K562 treated with DMSO at 1 percent for 24 hours (cell line): ENCODE results near the gene PCGF1. TPM values are rescaled to one million over a fixed set of nuclear protein-coding genes. Genes with fewer than 3 reads are reported as not detected.

Experiments used
- total RNA-seq: library from RNA; unstranded; fragments of 300-600 nt; gene quantifications from 2 replicates; pipeline ENCODE4 v1.2.3, GENCODE V29; 2022; ENCODE audit warnings: low read depth; ENCODE audit not compliant: insufficient read depth

PCGF1 gene
- total RNA-seq: 21.4 and 28.6 TPM in 2 replicates

GRCh38 chr2:74507145-74507925, at the start of gene PCGF1:
PCGF1 (minus strand) TSS chr2:74507695; CDS start chr2:74507668, 27 bp downstream.

GRCh38 chr2:74553892-74554819, 46.7 kb upstream of the PCGF1 start, which contains the start of the genes DOK1 and LOXL3:
DOK1 (plus strand) TSS chr2:74554720; CDS start chr2:74554755, 35 bp downstream.
LOXL3 (minus strand) TSS chr2:74553942; CDS start chr2:74552634, 1,308 bp downstream.

GRCh38 chr2:74529357-74530238, 22.1 kb upstream of the PCGF1 start, which contains the start of the genes AUP1 and HTRA2:
AUP1 (minus strand) TSS chr2:74529706; CDS start chr2:74529629, 77 bp downstream.
HTRA2 (plus strand) TSS chr2:74529933; CDS start chr2:74530007, 74 bp downstream.

GRCh38 chr2:74525717-74526648, 18.5 kb upstream of the PCGF1 start, which contains the start of gene DQX1:
DQX1 (minus strand) TSS chr2:74526231; CDS start chr2:74525729, 502 bp downstream.

GRCh38 chr2:74514368-74515270, 7.1 kb upstream of the PCGF1 start, which contains the start of gene TLX2:
TLX2 (plus strand) TSS chr2:74514450; CDS start chr2:74514807, 357 bp downstream.

GRCh38 chr2:74499267-74499939, 8.1 kb downstream of the PCGF1 start, which contains the start of gene LBX2:
LBX2 (minus strand) TSS chr2:74499603; CDS start chr2:74499537, 66 bp downstream.

GRCh38 chr2:74482801-74483674, 24.5 kb downstream of the PCGF1 start, which contains the start of the genes CCDC142 and TTC31:
CCDC142 (minus strand) TSS chr2:74482998; CDS start chr2:74482837, 161 bp downstream.
TTC31 (plus strand) TSS chr2:74483081; CDS start chr2:74483096, 15 bp downstream.

GRCh38 chr2:74472086-74472944, 35.2 kb downstream of the PCGF1 start, which contains the start of gene MRPL53:
MRPL53 (minus strand) TSS chr2:74472680; CDS start chr2:74472660, 20 bp downstream.

GRCh38 chr2:74458132-74458937, 49.2 kb downstream of the PCGF1 start, which contains the start of gene WBP1:
WBP1 (plus strand) TSS chr2:74458438; CDS start chr2:74458603, 165 bp downstream.

Other genes starting within 250 kb of the PCGF1 start
- gene SLC4A5, start 164.3 kb downstream of the PCGF1 start, total RNA-seq: 1.1 and 1.4 TPM in 2 replicates
- gene DCTN1, start 127.4 kb downstream of the PCGF1 start, total RNA-seq: 94.7 and 97.8 TPM in 2 replicates
- gene C2orf81, start 86.1 kb downstream of the PCGF1 start, total RNA-seq: 1.5 and 1.9 TPM in 2 replicates
- 33.5 and 34.9 TPM in 2 replicates for gene WDR54, start 86.0 kb downstream of the PCGF1 start, total RNA-seq
- 7.8 and 9.6 TPM in 2 replicates for gene RTKN, start 65.8 kb downstream of the PCGF1 start, total RNA-seq
- 8.9 and 9.7 TPM in 2 replicates for gene INO80B, start 52.6 kb downstream of the PCGF1 start, total RNA-seq
- 62.0 and 81.7 TPM in 2 replicates for gene WBP1, start 49.3 kb downstream of the PCGF1 start, total RNA-seq
- 78.8 and 82.8 TPM in 2 replicates for gene MOGS, start 42.3 kb downstream of the PCGF1 start, total RNA-seq
- 77.4 and 89.1 TPM in 2 replicates for gene MRPL53, start 35.0 kb downstream of the PCGF1 start, total RNA-seq
- gene CCDC142, start 24.7 kb downstream of the PCGF1 start, total RNA-seq: 8.3 and 9.2 TPM in 2 replicates
- gene TTC31, start 24.6 kb downstream of the PCGF1 start, total RNA-seq: 16.8 and 18.6 TPM in 2 replicates
- 14.9 and 16.7 TPM in 2 replicates for gene LBX2, start 8.1 kb downstream of the PCGF1 start, total RNA-seq
- gene TLX2, start 6.8 kb upstream of the PCGF1 start, total RNA-seq: 0.24 TPM in 1 of 2 replicates, not detected in the other
- not detected in 2 replicates for gene DQX1, start 18.5 kb upstream of the PCGF1 start, total RNA-seq
- 156 and 160 TPM in 2 replicates for gene AUP1, start 22.0 kb upstream of the PCGF1 start, total RNA-seq
- gene HTRA2, start 22.2 kb upstream of the PCGF1 start, total RNA-seq: 71.6 and 75.8 TPM in 2 replicates
- gene LOXL3, start 46.2 kb upstream of the PCGF1 start, total RNA-seq: 0.57 and 0.78 TPM in 2 replicates
- 49.2 and 53.4 TPM in 2 replicates for gene DOK1, start 47.0 kb upstream of the PCGF1 start, total RNA-seq
- gene M1AP, start 140.6 kb upstream of the PCGF1 start, total RNA-seq: 0.27 TPM in 1 of 2 replicates, not detected in the other
- 8.2 and 9.2 TPM in 2 replicates for gene SEMA4F, start 146.6 kb upstream of the PCGF1 start, total RNA-seq